Neural cell (in vitro differentiated cells): ENCODE data around the gene ATG9B.

Source experiments
- CTCF ChIP-seq: fragments of 450-650 bp; IDR thresholded peaks from 2 replicates; pipeline ENCODE4 v1.5.1; 2014; ENCODE audit warnings: antibody characterized with exemption, mild to moderate bottlenecking, moderate library complexity; ENCODE audit not compliant: poor library complexity, severe bottlenecking
- MXI1 ChIP-seq: fragments of 450-650 bp; conservative IDR thresholded peaks from 2 replicates; pipeline ENCODE4 v1.6.1; 2014; ENCODE audit warnings: antibody characterized with exemption, mild to moderate bottlenecking; ENCODE audit not compliant: poor library complexity, severe bottlenecking

GRCh38 chr7:151006590-151007300 lies 17.5 kb downstream of the ATG9B start:
- no peak for TF ChIP-seq CTCF
- TF ChIP-seq MXI1: no peak
